ENCODE data around the gene TXK. TPM values are rescaled to one million over a fixed set of nuclear protein-coding genes. Genes with fewer than 3 reads are reported as not detected.

Gene TXK
- total and polyA plus RNA-seq, 12 donors: 0.55 to 4.9 (median 1.4) TPM

DNA sequence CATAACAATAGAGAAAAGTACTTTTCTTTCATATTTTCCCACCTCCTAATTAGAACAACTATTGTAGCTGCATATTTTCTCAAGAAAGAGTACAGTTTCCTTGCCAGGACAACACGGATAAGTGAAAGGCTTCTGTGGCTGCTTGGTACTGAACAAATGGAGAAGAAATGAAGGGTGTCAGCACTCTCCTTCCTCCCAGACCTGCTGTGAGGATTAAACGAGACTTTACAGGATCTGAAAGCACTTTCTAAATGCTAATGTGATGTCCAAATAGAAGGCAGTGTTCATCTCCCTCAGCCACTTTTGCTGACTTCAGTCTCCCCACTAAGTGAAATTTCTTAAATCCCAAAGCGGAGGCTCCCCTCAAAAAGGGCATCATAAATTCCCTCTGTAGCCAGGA is 103.6 kb downstream of the TXK start:
- Histone ChIP-seq H3K27ac (no peak overlapping the region), H3K36me3 (replicated peaks in 1 of 2) (no peaks in the 10 kb centered on the region), H3K4me1 (replicated peaks in 1 of 2) (peaks cover 6 to 8% of the 10 kb centered on the region in 2 donors), H3K9me3 (replicated peaks in 1 of 3) (no peaks in the 10 kb centered on the region), H3K4me3 (no peak overlapping the region), H3K27me3 (no peaks in the 10 kb centered on the region)
- no peak for DNase-seq
- TF ChIP-seq, protein P1, sequence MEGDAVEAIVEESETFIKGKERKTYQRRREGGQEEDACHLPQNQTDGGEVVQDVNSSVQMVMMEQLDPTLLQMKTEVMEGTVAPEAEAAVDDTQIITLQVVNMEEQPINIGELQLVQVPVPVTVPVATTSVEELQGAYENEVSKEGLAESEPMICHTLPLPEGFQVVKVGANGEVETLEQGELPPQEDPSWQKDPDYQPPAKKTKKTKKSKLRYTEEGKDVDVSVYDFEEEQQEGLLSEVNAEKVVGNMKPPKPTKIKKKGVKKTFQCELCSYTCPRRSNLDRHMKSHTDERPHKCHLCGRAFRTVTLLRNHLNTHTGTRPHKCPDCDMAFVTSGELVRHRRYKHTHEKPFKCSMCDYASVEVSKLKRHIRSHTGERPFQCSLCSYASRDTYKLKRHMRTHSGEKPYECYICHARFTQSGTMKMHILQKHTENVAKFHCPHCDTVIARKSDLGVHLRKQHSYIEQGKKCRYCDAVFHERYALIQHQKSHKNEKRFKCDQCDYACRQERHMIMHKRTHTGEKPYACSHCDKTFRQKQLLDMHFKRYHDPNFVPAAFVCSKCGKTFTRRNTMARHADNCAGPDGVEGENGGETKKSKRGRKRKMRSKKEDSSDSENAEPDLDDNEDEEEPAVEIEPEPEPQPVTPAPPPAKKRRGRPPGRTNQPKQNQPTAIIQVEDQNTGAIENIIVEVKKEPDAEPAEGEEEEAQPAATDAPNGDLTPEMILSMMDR (IDR thresholded peaks at IDR 0.05): no peak
- no peak for TF ChIP-seq POLR2A (IDR thresholded peaks at IDR 0.05)
- 60 to 83% (median 72%) methylated on average over 3 of the region's 3 CpGs for WGBS, 4 donors
- intact Hi-C loops (cut with DNase I): no loop called here

GRCh38 chr4:48028696-48029095 is 105.4 kb downstream of the TXK start:
- Histone ChIP-seq H3K4me1 (replicated peaks in 1 of 2) (peaks cover 6 to 8% of the 10 kb centered on the region in 2 donors), H3K4me3 (no peak overlapping the region), H3K27ac (no peak overlapping the region), H3K27me3 (no peaks in the 10 kb centered on the region), H3K9me3 (replicated peaks in 1 of 3) (no peaks in the 10 kb centered on the region), H3K36me3 (replicated peaks in 1 of 2) (no peaks in the 10 kb centered on the region)
- intact Hi-C loops (cut with DNase I): no loop called here
- TF ChIP-seq, protein P1 (IDR thresholded peaks at IDR 0.05): no peak
- no peak for TF ChIP-seq POLR2A (IDR thresholded peaks at IDR 0.05)
- WGBS, 4 donors: 38 to 64% (median 50%) methylated on average over 2 of the region's 2 CpGs
- DNase-seq: no peak

- Histone ChIP-seq H3K27ac (no peak overlapping the region), H3K4me1 (replicated peaks in 1 of 2) (peaks cover 5 to 7% of the 10 kb centered on the region in 2 donors), H3K27me3 (no peaks in the 10 kb centered on the region), H3K36me3 (replicated peaks in 1 of 2) (no peaks in the 10 kb centered on the region), H3K4me3 (no peak overlapping the region), H3K9me3 (replicated peaks in 1 of 3) (no peaks in the 10 kb centered on the region)
- TF ChIP-seq POLR2A (IDR thresholded peaks at IDR 0.05): no peak
- TF ChIP-seq, protein P1 (IDR thresholded peaks at IDR 0.05): no peak
- intact Hi-C loops (cut with DNase I): no loop called here
- DNase-seq: no peak
Observed at GRCh38 chr4:48027653-48028052, 106.4 kb downstream of the TXK start.

DNA sequence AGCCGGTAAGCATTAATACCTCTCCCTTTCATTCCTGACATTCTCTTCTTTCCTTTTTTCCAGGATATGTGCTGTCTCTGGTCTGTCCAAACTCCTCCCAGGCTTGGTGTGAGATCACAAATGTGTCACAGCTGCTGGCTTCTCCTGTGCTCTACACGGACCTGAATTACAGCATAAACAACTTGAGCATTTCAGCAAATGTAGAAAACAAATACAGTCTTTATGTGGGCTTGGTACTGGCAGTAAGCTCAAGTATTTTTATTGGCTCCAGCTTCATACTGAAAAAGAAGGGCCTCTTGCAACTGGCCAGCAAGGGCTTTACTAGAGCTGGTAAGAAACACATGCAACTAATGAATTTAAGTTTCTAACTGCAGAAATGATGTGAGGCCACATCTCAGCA is 109.0 kb downstream of the TXK start:
- intact Hi-C loops (cut with DNase I): no loop called here

More for the DNA sequence above, 109.0 kb downstream of the TXK start:
- Histone ChIP-seq H3K27ac (no peak overlapping the region), H3K9me3 (replicated peaks in 1 of 3) (no peaks in the 10 kb centered on the region), H3K36me3 (replicated peaks in 1 of 2) (no peaks in the 10 kb centered on the region), H3K4me1 (replicated peaks in 1 of 2) (no peaks in the 10 kb centered on the region), H3K4me3 (no peak overlapping the region), H3K27me3 (no peaks in the 10 kb centered on the region)
- no peak for DNase-seq
- TF ChIP-seq POLR2A (IDR thresholded peaks at IDR 0.05): no peak
- TF ChIP-seq, protein P1 (IDR thresholded peaks at IDR 0.05): no peak
- WGBS, 4 donors: 31 to 54% (median 38%) methylated on average over 2 of the region's 2 CpGs
